HEK293 (cell line): ENCODE results near the gene TDRD9.

ENCODE experiments used
- CTCF ChIA-PET: fragments of 350-600 bp; formaldehyde crosslinking; extraction: SDS; loops from one replicate; lab custom pipeline; 2021; ENCODE audit warnings: antibody characterized with exemption; lab: Yijun Ruan, JAX
- POLR2A ChIA-PET: fragments of 300-600 bp; formaldehyde crosslinking; extraction: SDS; loops from one replicate; lab custom pipeline; 2020; ENCODE audit warnings: antibody characterized with exemption, inconsistent platforms; lab: Yijun Ruan, JAX
- H3K27ac ChIP-seq: fragments of 200-500 bp; sonication (Bioruptor generic); 2 replicates; pipeline ENCODE4 v1.5.1; 2014; ENCODE audit warnings: low read depth, low read length, control low read depth, inconsistent platforms; ENCODE audit errors: extremely low read depth
- H3K36me3 ChIP-seq, 2 experiments: fragments of 200-500 bp in 1 of 2; sonication (Bioruptor generic) in 1 of 2; 1 replicate in 1 of 2; 2 replicates in 1 of 2; pipeline ENCODE4 v1.5.1; 2014 to 2017; ENCODE audit warnings: inconsistent platforms in 2 of 2, low read length in 2 of 2; ENCODE audit not compliant: control insufficient read depth in 2 of 2, insufficient read depth in 1 of 2
- H3K4me1 ChIP-seq: fragments of 200-500 bp; sonication (Bioruptor generic); 2 replicates; pipeline ENCODE4 v1.5.1; 2014; ENCODE audit warnings: mild to moderate bottlenecking, low read length, inconsistent platforms; ENCODE audit not compliant: control insufficient read depth, insufficient read depth
- H3K4me3 ChIP-seq: 2 replicates; pipeline ENCODE4 v1.5.1; 2011; ENCODE audit warnings: low read depth, mild to moderate bottlenecking, control low read depth, low read length, moderate library complexity
- H3K9me3 ChIP-seq: fragments of 200-500 bp; sonication (Bioruptor generic); 2 replicates; pipeline ENCODE4 v1.5.1; 2014; ENCODE audit warnings: low read depth, low read length, inconsistent platforms; ENCODE audit not compliant: control insufficient read depth, insufficient read depth
- BCL11B ChIP-seq: fragments of 450-650 bp; formaldehyde crosslinking; IDR thresholded peaks from 2 replicates; pipeline ENCODE4 v1.5.1; 2016; ENCODE audit warnings: low read depth, missing biosample characterization, missing genetic modification characterization
- ELK4 ChIP-seq: IDR thresholded peaks from 2 replicates; pipeline ENCODE4 v1.6.1; 2011; ENCODE audit warnings: mild to moderate bottlenecking, low read depth, low read length, borderline replicate concordance
- KLF10 ChIP-seq: fragments of 450-650 bp; IDR thresholded peaks from 2 replicates; pipeline ENCODE4 v1.5.1; 2018; ENCODE audit warnings: missing biosample characterization, mild to moderate bottlenecking, missing genetic modification characterization
- PRDM6 ChIP-seq: fragments of 450-650 bp; formaldehyde crosslinking; IDR thresholded peaks from 2 replicates; pipeline ENCODE4 v1.5.1; 2017; ENCODE audit warnings: missing biosample characterization, missing genetic modification characterization
- TRIM28 ChIP-seq: IDR thresholded peaks from 2 replicates; pipeline ENCODE4 v1.6.1; 2011; ENCODE audit warnings: low read length, control low read depth, borderline replicate concordance
- ZBTB8A ChIP-seq: fragments of 450-650 bp; formaldehyde crosslinking; IDR thresholded peaks from 2 replicates; pipeline ENCODE4 v1.5.1; 2016; ENCODE audit warnings: missing biosample characterization, missing genetic modification characterization
- ZEB2 ChIP-seq: fragments of 450-650 bp; formaldehyde crosslinking; IDR thresholded peaks from 2 replicates; pipeline ENCODE4 v1.5.1; 2016; ENCODE audit warnings: missing biosample characterization, missing genetic modification characterization
- ZNF114 ChIP-seq: fragments of 450-650 bp; formaldehyde crosslinking; IDR thresholded peaks from 2 replicates; pipeline ENCODE4 v1.5.0; 2017; ENCODE audit warnings: missing biosample characterization, missing genetic modification characterization
- ZNF19 ChIP-seq: fragments of 450-650 bp; formaldehyde crosslinking; IDR thresholded peaks from 2 replicates; pipeline ENCODE4; 2016; ENCODE audit warnings: missing biosample characterization, missing genetic modification characterization, low read depth
- ZNF335 ChIP-seq: fragments of 450-650 bp; formaldehyde crosslinking; conservative IDR thresholded peaks from 2 replicates; pipeline ENCODE4 v1.5.1; 2016; ENCODE audit warnings: missing biosample characterization, missing genetic modification characterization
- ZNF488 ChIP-seq: fragments of 450-650 bp; formaldehyde crosslinking; IDR thresholded peaks from 2 replicates; pipeline ENCODE4 v1.5.1; 2016; ENCODE audit warnings: missing biosample characterization, missing genetic modification characterization
- ZNF510 ChIP-seq: fragments of 450-650 bp; formaldehyde crosslinking; IDR thresholded peaks from 2 replicates; pipeline ENCODE4 v1.5.1; 2018; ENCODE audit warnings: mild to moderate bottlenecking, missing genetic modification characterization, missing biosample characterization; ENCODE audit not compliant: insufficient replicate concordance
- ZNF544 ChIP-seq: fragments of 450-650 bp; formaldehyde crosslinking; IDR thresholded peaks from 2 replicates; pipeline ENCODE4 v1.5.0; 2017; ENCODE audit warnings: missing biosample characterization, missing genetic modification characterization
- ZNF549 ChIP-seq: fragments of 450-650 bp; IDR thresholded peaks from 2 replicates; pipeline ENCODE4 v1.5.1; 2018; ENCODE audit warnings: missing biosample characterization, missing genetic modification characterization, mild to moderate bottlenecking, inconsistent platforms, moderate library complexity
- ZNF623 ChIP-seq: fragments of 450-650 bp; formaldehyde crosslinking; IDR thresholded peaks from 2 replicates; pipeline ENCODE4 v1.5.1; 2016; ENCODE audit warnings: missing biosample characterization, missing genetic modification characterization
- ZNF677 ChIP-seq: fragments of 450-650 bp; IDR thresholded peaks from 2 replicates; pipeline ENCODE4 v1.5.0; 2018; ENCODE audit warnings: missing biosample characterization, mild to moderate bottlenecking, missing genetic modification characterization, moderate library complexity

Gene TDRD9

GRCh38 chr14:103995876-103996275 is 67.6 kb downstream of the TDRD9 start (continued):
- no peak for TF ChIP-seq ZNF114

- Histone ChIP-seq H3K4me1 (no peaks in the 10 kb centered on the region), H3K36me3 (no peaks in the 10 kb centered on the region), H3K27ac (no peak overlapping the region), H3K4me3 (no peak overlapping the region), H3K9me3 (no peaks in the 10 kb centered on the region)
- ChIA-PET CTCF (no interaction called here), POLR2A (interaction anchor here (0.5 kb wide), 1 partner anchor 12 kb away, joined by 3 read pairs; no protein-coding TSS in a partner anchor)
- TF ChIP-seq ZNF623 (no peak), ELK4 (no peak), PRDM6 (tag by site-specific recombination) (no peak), ZNF19 (no peak), ZNF544 (tag by site-specific recombination) (no peak), ZNF549 (tag by site-specific recombination) (no peak)
Measured at GRCh38 chr14:103997391-103997790, 69.1 kb downstream of the TDRD9 start.

GRCh38 chr14:103998027-103998426 is 69.8 kb downstream of the TDRD9 start:
- H3K36me3 ChIP-seq = no peaks in the 10 kb centered on the region
- H3K4me3 ChIP-seq = no peak overlapping the region
- no peaks in the 10 kb centered on the region for H3K4me1 ChIP-seq
- TF ChIP-seq TRIM28 (no peak), KLF10 (tag by site-specific recombination) (no peak), ZNF544 (tag by site-specific recombination) (no peak), ZBTB8A (tag by site-specific recombination) (no peak), ZNF549 (tag by site-specific recombination) (no peak), BCL11B (tag by site-specific recombination) (no peak), ZEB2 (tag by site-specific recombination) (no peak), ZNF335 (tag by site-specific recombination) (no peak), ZNF677 (tag by site-specific recombination) (no peak), ZNF488 (tag by site-specific recombination) (no peak), ELK4 (no peak), ZNF510 (tag by site-specific recombination) (no peak)
- no peaks in the 10 kb centered on the region for H3K9me3 ChIP-seq
- H3K27ac ChIP-seq = no peak overlapping the region
- ChIA-PET CTCF (no interaction called here), POLR2A (no interaction called here)
